ENCODE measurements around the gene MPZ.
"Not testable (repeated sequence)": the region's sequence is repeated elsewhere in the genome, so short reads cannot be mapped to it uniquely, and the experiment has no call there.

MPZ gene

DNA sequence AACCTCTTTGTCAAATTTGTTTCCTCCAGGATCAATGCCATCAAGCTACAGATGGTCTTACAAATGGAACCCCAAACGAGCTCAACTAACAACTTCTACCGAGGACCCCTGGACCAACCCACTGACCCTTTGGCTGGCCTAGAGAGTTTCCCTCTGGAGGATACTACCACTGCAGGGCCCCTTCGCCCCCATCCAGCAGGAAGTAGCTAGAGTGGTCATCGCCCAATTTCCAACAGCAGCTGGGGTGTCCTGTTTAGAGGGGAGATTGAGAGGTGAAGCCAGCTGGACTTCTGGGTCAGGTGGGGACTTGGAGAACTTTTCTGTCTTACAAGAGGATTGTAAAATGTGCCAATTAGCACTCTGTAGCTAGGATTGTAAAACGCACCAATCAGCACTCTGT lies 52.7 kb downstream of the MPZ start:
- POLR2A ChIA-PET; H3K4me1 ChIP-seq (ENCODE audit: control insufficient read depth, insufficient read depth, low read length); H3K9me3 ChIP-seq (ENCODE audit: control insufficient read depth, insufficient read depth, low read depth, low read length); H3K36me3 ChIP-seq (ENCODE audit: control insufficient read depth in 2 of 2, insufficient read depth in 1 of 2, low read length in 2 of 2); H3K27ac ChIP-seq (ENCODE audit: extremely low read depth, low read depth, low read length); H3K4me3 ChIP-seq (ENCODE audit: low read depth, low read length): not testable (repeated sequence)
- peak; percentile 36 for TF ChIP-seq SETDB1 (IDR thresholded peaks at IDR 0.05; ENCODE audit: insufficient read length, low read length)
- CTCF ChIA-PET: interaction anchor here (1.8 kb wide), 1 partner anchor 30 kb away, joined by 6 read pairs; no protein-coding TSS in a partner anchor

DNA sequence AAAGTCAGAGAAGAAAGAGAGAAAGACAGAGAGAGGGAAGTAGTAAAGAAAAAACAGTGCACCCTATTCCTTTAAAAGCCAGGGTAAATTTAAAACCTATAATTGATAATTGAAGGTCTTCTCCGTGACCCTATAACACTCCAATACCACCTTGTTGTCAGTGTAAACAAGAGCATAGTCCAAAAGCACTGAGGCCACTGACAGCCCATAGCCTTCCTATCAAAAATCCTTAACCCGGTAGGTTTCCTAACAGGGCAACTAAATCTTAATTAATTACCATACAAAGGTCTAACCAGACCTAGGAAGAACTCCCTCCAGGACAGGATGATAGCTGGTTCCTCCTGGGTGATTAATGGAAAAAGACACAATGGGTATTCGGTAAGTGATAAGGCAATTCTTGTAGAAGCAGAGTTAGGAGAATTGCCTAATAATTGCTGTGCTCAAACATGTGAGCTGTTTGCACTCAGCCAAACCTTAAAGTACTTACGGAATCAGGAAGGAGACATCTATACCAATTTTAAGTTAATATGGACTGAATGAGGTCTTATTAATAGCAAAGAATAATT lies 53.7 kb downstream of the MPZ start:
- H3K4me3 ChIP-seq (ENCODE audit: low read depth, low read length); H3K27ac ChIP-seq (ENCODE audit: extremely low read depth, low read depth, low read length); H3K36me3 ChIP-seq (ENCODE audit: control insufficient read depth in 2 of 2, insufficient read depth in 1 of 2, low read length in 2 of 2); POLR2A ChIA-PET; H3K9me3 ChIP-seq (ENCODE audit: control insufficient read depth, insufficient read depth, low read depth, low read length); H3K4me1 ChIP-seq (ENCODE audit: control insufficient read depth, insufficient read depth, low read length): not testable (repeated sequence)
- CTCF ChIA-PET: interaction anchor here (0.9 kb wide), 1 partner anchor 35 kb away, joined by 8 read pairs; no protein-coding TSS in a partner anchor

DNA sequence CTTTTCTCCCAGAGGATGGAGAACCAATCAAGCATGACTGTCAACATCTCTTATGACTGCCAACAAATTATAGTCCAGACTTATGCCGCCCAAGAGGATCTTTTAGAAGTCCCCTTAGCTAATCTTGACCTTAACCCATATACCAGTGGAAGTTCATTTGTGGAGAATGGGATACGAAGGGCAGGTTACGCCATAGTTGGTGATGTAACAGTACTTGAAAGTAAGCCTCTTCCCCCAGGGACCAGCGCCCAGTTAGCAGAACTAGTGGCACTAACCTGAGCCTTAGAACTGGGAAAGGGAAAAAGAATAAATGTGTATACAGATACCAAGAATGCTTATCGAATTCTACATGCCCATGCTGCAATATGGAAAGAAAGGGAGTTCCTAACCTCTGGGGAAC lies 54.5 kb downstream of the MPZ start:
- H3K9me3 ChIP-seq (ENCODE audit: control insufficient read depth, insufficient read depth, low read depth, low read length); CTCF ChIA-PET; H3K27ac ChIP-seq (ENCODE audit: extremely low read depth, low read depth, low read length); H3K4me3 ChIP-seq (ENCODE audit: low read depth, low read length); H3K4me1 ChIP-seq (ENCODE audit: control insufficient read depth, insufficient read depth, low read length); POLR2A ChIA-PET; H3K36me3 ChIP-seq (ENCODE audit: control insufficient read depth in 2 of 2, insufficient read depth in 1 of 2, low read length in 2 of 2): not testable (repeated sequence)
